IPS DF 6.9 (cell line): ENCODE measurements around the gene STRN4.

Experiments
- DNase-seq: peaks from one replicate; pipeline ENCODE4 v3.0.0-alpha.2; 2013; ENCODE audit warnings: low read depth, low spot score
- H3K27ac ChIP-seq: one replicate; pipeline ENCODE4 v1.5.1; 2013; ENCODE audit warnings: low read length, control low read depth
- H3K27me3 ChIP-seq: 2 replicates; pipeline ENCODE4 v1.6.1; 2013; ENCODE audit warnings: mild to moderate bottlenecking, low read length; ENCODE audit not compliant: control insufficient read depth, insufficient read depth
- H3K36me3 ChIP-seq: 2 replicates; pipeline ENCODE4 v1.6.1; 2013; ENCODE audit warnings: low read length; ENCODE audit not compliant: control insufficient read depth, insufficient read depth
- H3K4me1 ChIP-seq: 2 replicates; pipeline ENCODE4 v1.6.1; 2013; ENCODE audit warnings: low read length; ENCODE audit not compliant: control insufficient read depth, insufficient read depth
- H3K4me3 ChIP-seq: 2 replicates; pipeline ENCODE4 v1.5.1; 2013; ENCODE audit warnings: mild to moderate bottlenecking, low read length
- H3K9me3 ChIP-seq: 2 replicates; pipeline ENCODE4 v1.6.1; 2013; ENCODE audit warnings: low read length, inconsistent platforms; ENCODE audit not compliant: control insufficient read depth, insufficient read depth
- WGBS: extraction: QIAGEN DNeasy Blood & Tissue Kit; methylation state at CpG from one replicate; pipeline ENCODE4 v1.1.7; 2013; ENCODE audit warnings: mixed read lengths, missing lambda C conversion rate; ENCODE audit not compliant: insufficient read length, insufficient coverage; 5-methylcytosine and 5-hydroxymethylcytosine counted together

The STRN4 gene

GRCh38 chr19:46742926-46743480 is 3.2 kb downstream of the STRN4 start:
- no peaks in the 10 kb centered on the region for H3K27me3 ChIP-seq
- H3K27ac ChIP-seq: no peak overlapping the region
- H3K9me3 ChIP-seq: no peaks in the 10 kb centered on the region
- no peaks in the 10 kb centered on the region; the same call in 1 of the 2 replicates for H3K4me1 ChIP-seq
- WGBS: no CpG with 5 or more reads among the region's 4 CpGs
- no peak overlapping the region for H3K4me3 ChIP-seq
- H3K36me3 ChIP-seq: 0 out of 2 replicates have a peak, but pooled peaks cover 5% of the 10 kb centered on the region
- no peak for DNase-seq

DNA sequence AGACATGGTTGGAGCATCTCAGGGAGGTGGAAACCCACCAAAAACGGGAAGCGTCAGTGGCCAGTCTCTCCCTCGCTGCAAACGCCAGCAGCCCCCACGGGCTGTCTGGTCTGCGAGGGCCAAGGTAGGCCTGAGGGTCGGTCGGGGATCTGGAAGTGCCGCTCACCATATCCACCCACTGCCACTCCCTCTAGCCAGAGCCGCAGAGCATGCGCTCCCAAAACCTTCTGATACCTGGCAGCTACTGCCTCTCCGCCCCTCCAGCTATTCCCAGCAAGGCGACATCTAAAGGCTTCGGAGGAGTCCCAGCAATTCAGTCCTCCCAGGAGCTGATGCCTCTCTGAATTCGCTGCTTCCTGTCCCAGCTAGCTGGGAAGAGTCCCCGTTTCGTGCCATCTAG is 4.8 kb downstream of the STRN4 start:
- no peaks in the 10 kb centered on the region for H3K9me3 ChIP-seq
- no peak overlapping the region for H3K27ac ChIP-seq
- no peak for DNase-seq
- peaks cover 10% of the 10 kb centered on the region; the same call in 1 of the 2 replicates for H3K36me3 ChIP-seq
- no peaks in the 10 kb centered on the region for H3K27me3 ChIP-seq
- no CpG with 5 or more reads among the region's 17 CpGs for WGBS
- no peaks in the 10 kb centered on the region for H3K4me1 ChIP-seq
- no peak overlapping the region for H3K4me3 ChIP-seq

DNA sequence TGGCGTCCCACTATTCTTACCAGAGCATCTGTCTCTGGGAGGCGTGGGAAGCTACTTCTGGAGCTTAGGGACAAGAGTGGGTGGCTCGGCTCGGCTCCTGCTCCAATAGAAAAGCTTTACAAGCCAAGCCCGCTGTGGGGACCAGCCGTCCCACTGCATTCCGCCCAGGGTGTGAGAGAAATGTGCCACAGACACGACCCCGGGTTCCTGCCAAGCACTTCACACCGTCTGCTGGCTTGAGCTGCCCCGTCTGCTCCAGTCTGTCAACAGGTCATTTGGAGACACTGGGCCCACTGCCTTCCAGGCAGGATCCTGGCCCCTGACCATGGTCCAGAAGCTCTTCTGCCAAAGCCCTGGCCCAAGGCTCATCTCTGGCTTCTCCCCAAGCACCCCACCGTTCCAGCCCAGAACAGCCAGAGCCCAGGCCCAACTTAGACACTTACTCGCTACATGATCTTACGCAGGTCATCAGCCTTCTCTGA is 6.9 kb downstream of the STRN4 start:
- no peaks in the 10 kb centered on the region for H3K27me3 ChIP-seq
- no peak for DNase-seq
- WGBS: no CpG with 5 or more reads among the region's 14 CpGs
- H3K27ac ChIP-seq: no peak overlapping the region
- H3K4me3 ChIP-seq: no peak overlapping the region
- no peaks in the 10 kb centered on the region for H3K9me3 ChIP-seq
- H3K36me3 ChIP-seq: peaks cover 10% of the 10 kb centered on the region; the same call in 1 of the 2 replicates
- H3K4me1 ChIP-seq: no peaks in the 10 kb centered on the region

- H3K27me3 ChIP-seq: no peaks in the 10 kb centered on the region
- H3K4me3 ChIP-seq: no peak overlapping the region
- no peak for DNase-seq
- no peaks in the 10 kb centered on the region for H3K4me1 ChIP-seq
- H3K27ac ChIP-seq: no peak overlapping the region
- WGBS: no CpG with 5 or more reads among the region's 19 CpGs
- H3K36me3 ChIP-seq: peaks cover 22% of the 10 kb centered on the region
- no peaks in the 10 kb centered on the region for H3K9me3 ChIP-seq
These were observed 8.5 kb downstream of the STRN4 start for GRCh38 chr19:46737761-46738171.

GRCh38 chr19:46737298-46737654 is 9.0 kb downstream of the STRN4 start:
- Histone ChIP-seq H3K4me1 (no peaks in the 10 kb centered on the region; the same call in 1 of the 2 replicates), H3K27me3 (no peaks in the 10 kb centered on the region), H3K9me3 (no peaks in the 10 kb centered on the region), H3K4me3 (no peak overlapping the region), H3K36me3 (peaks cover 26% of the 10 kb centered on the region), H3K27ac (no peak overlapping the region)
- WGBS: no CpG with 5 or more reads among the region's 7 CpGs
- DNase-seq: no peak

GRCh38 chr19:46736531-46737297 is 9.5 kb downstream of the STRN4 start:
- no peak for DNase-seq
- H3K9me3 ChIP-seq: no peaks in the 10 kb centered on the region
- peaks cover 30% of the 10 kb centered on the region for H3K36me3 ChIP-seq
- no peaks in the 10 kb centered on the region; the same call in 1 of the 2 replicates for H3K4me1 ChIP-seq
- no peaks in the 10 kb centered on the region for H3K27me3 ChIP-seq
- H3K4me3 ChIP-seq: no peak overlapping the region
- H3K27ac ChIP-seq: no peak overlapping the region
- WGBS: no CpG with 5 or more reads among the region's 22 CpGs

GRCh38 chr19:46733690-46734292 is 12.5 kb downstream of the STRN4 start:
- no peaks in the 10 kb centered on the region; the same call in 1 of the 2 replicates for H3K4me1 ChIP-seq
- no peak overlapping the region for H3K4me3 ChIP-seq
- no peaks in the 10 kb centered on the region for H3K27me3 ChIP-seq
- no peaks in the 10 kb centered on the region for H3K9me3 ChIP-seq
- H3K36me3 ChIP-seq: peaks cover 47% of the 10 kb centered on the region
- no CpG with 5 or more reads among the region's 11 CpGs for WGBS
- no peak for DNase-seq
- no peak overlapping the region for H3K27ac ChIP-seq

GRCh38 chr19:46732966-46733689 is 13.1 kb downstream of the STRN4 start:
- no peak for DNase-seq
- no peaks in the 10 kb centered on the region; the same call in 1 of the 2 replicates for H3K4me1 ChIP-seq
- no CpG with 5 or more reads among the region's 23 CpGs for WGBS
- H3K36me3 ChIP-seq: peaks cover 49% of the 10 kb centered on the region
- H3K27ac ChIP-seq: no peak overlapping the region
- no peaks in the 10 kb centered on the region for H3K9me3 ChIP-seq
- H3K27me3 ChIP-seq: no peaks in the 10 kb centered on the region
- no peak overlapping the region for H3K4me3 ChIP-seq

DNA sequence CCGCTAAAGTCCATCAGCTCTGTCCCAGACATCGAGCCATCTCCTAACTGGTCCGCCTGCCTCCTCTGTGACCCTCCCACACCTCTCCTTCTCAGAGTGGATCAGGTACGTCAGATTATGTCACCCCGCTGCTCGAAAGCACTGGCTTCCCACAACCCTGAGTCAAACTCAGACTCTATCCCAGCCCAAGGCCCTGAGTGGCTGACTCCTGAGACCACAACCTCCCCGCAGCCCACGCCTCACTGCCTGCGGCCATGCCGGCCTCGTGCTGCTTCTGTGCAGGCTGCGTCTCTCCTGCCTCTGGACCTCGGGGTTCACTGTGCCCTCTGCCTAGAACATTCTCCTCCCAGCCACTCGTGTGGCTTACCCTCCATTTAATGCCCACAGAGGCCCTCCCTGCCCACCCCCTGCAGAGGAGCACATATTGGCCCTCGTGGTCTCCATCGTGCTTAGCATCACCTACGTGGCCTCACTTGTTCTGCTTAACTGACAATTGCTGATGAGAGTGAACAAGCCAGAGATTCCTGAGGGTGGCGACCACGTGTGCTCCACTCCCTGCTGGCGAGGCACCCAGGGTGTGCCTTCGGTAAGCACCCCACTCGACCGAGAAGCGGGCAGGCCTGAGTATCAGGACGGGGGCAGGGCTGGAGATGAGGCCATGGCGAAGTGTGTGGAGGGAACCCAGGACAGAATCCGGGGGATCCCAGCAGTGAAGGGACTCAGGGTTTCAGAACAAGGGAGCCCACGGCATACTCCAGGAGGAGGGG is 13.9 kb downstream of the STRN4 start:
- DNase-seq: no peak
- no CpG with 5 or more reads among the region's 28 CpGs for WGBS
- H3K4me3 ChIP-seq: no peak overlapping the region
- H3K4me1 ChIP-seq: no peaks in the 10 kb centered on the region; the same call in 1 of the 2 replicates
- no peaks in the 10 kb centered on the region for H3K9me3 ChIP-seq
- H3K27me3 ChIP-seq: no peaks in the 10 kb centered on the region
- peaks cover 56% of the 10 kb centered on the region for H3K36me3 ChIP-seq
- no peak overlapping the region for H3K27ac ChIP-seq
